Lung (tissue), 12 donors: ENCODE data around the gene GRK3. TPM values are rescaled to one million over a fixed set of nuclear protein-coding genes. Genes with fewer than 3 reads are reported as not detected.
"Not testable (repeated sequence)": the region's sequence is repeated elsewhere in the genome, so short reads cannot be mapped to it uniquely, and the experiment has no call there.

Experiments
- ATAC-seq: fragments of 200-7000 bp; cut with Tn5 transposase; one replicate; pipeline ENCODE4 v1.9.1; 2020; ENCODE audit warnings: moderate number of reproducible peaks; ENCODE audit not compliant: insufficient read depth, low FRiP score
- DNase-seq, 3 donors: peaks; one replicate each; pipeline ENCODE4 v3.0.0-alpha.2; 2013 to 2017
- H3K27ac ChIP-seq, 2 donors: one replicate each; pipeline ENCODE4 v1.5.1; 2013; ENCODE audit warnings: mild to moderate bottlenecking in 2 of 2, moderate library complexity in 2 of 2, control low read depth in 1 of 2, inconsistent platforms in 1 of 2, low read depth in 1 of 2, low read length in 1 of 2
- H3K27me3 ChIP-seq, 3 donors: one replicate each; pipeline ENCODE4 v1.5.1; 2013; ENCODE audit warnings: low read length in 2 of 3; ENCODE audit not compliant: control insufficient read depth in 3 of 3, insufficient read depth in 3 of 3
- H3K36me3 ChIP-seq, 4 donors: one replicate each; pipeline ENCODE4 v1.5.1; 2013; ENCODE audit warnings: low read length in 4 of 4, mild to moderate bottlenecking in 1 of 4, moderate library complexity in 1 of 4; ENCODE audit not compliant: control insufficient read depth in 4 of 4, insufficient read depth in 4 of 4
- H3K4me1 ChIP-seq, 5 donors: one replicate each; pipeline ENCODE4 v1.5.1; 2013; ENCODE audit warnings: low read length in 5 of 5, mild to moderate bottlenecking in 2 of 5, moderate library complexity in 1 of 5; ENCODE audit not compliant: control insufficient read depth in 5 of 5, insufficient read depth in 5 of 5
- H3K4me3 ChIP-seq: one replicate; pipeline ENCODE4 v1.5.1; 2013; ENCODE audit warnings: mild to moderate bottlenecking, control low read depth, moderate library complexity
- H3K9ac ChIP-seq, 2 donors: one replicate each; pipeline ENCODE4 v1.5.1; 2013; ENCODE audit warnings: low read length in 2 of 2, control low read depth in 1 of 2; ENCODE audit not compliant: insufficient read depth in 1 of 2
- H3K9me3 ChIP-seq, 4 donors: one replicate each; pipeline ENCODE4 v1.5.1; 2013; ENCODE audit warnings: low read length in 3 of 4, mild to moderate bottlenecking in 1 of 4, moderate library complexity in 1 of 4; ENCODE audit not compliant: control insufficient read depth in 4 of 4, insufficient read depth in 3 of 4
- CTCF ChIP-seq: IDR thresholded peaks from 2 replicates; pipeline ENCODE4 v1.5.1; 2012; ENCODE audit warnings: mild to moderate bottlenecking; ENCODE audit errors: control extremely low read depth, extremely low read depth
- WGBS, 2 donors: extraction: QIAGEN DNeasy Blood & Tissue Kit; methylation state at CpG; one replicate each; pipeline ENCODE4 v1.1.7; 2013; 5-methylcytosine and 5-hydroxymethylcytosine counted together
- polyA plus RNA-seq, 2 donors: library from polyadenylated mRNA; stranded (reverse); fragments of 200-250 nt; gene quantifications; one replicate each; pipeline ENCODE4 v1.2.1, GENCODE V29; 2013
- total RNA-seq, 2 donors: library from RNA; depleted of rRNA in 1 of 2; stranded (reverse); fragments of >200 nt in 1 of 2; gene quantifications; one replicate each; pipeline ENCODE4 v1.2.1, GENCODE V29; 2014 to 2021
- donor health status: control.
- donor health status: control.
- donor health status: Bipolar disorder and iron deficiency.
- donor health status: healthy.
- donor health status: DM: yes; HTN: yes; CAD: no.

The GRK3 gene
- total and polyA plus RNA-seq, 4 donors = 5.0 to 27.3 (median 18.0) TPM

GRCh38 chr22:25569983-25570382, 5.5 kb downstream of the GRK3 start:
- H3K4me3 ChIP-seq = no peak overlapping the region
- no peak overlapping the region for H3K27ac ChIP-seq
- H3K4me1 ChIP-seq = peaks cover 2 to 30% (median 6%) of the 10 kb centered on the region in 5 donors
- no peaks in the 10 kb centered on the region for H3K36me3 ChIP-seq
- TF ChIP-seq CTCF = no peak
- no peak for DNase-seq
- no peak for ATAC-seq
- no peaks in the 10 kb centered on the region for H3K9me3 ChIP-seq
- WGBS, 2 donors = 73 to 87% methylated on average over 10 of the region's 10 CpGs
- no peaks in the 10 kb centered on the region for H3K27me3 ChIP-seq
- no peak overlapping the region for H3K9ac ChIP-seq

GRCh38 chr22:25570486-25570885, 6.0 kb downstream of the GRK3 start:
- TF ChIP-seq CTCF = no peak
- no peaks in the 10 kb centered on the region for H3K36me3 ChIP-seq
- ATAC-seq = no peak
- no peak overlapping the region for H3K4me3 ChIP-seq
- H3K27ac ChIP-seq = no peak overlapping the region
- 28 to 82% methylated on average over 2 of the region's 2 CpGs for WGBS, 2 donors
- H3K9me3 ChIP-seq = no peaks in the 10 kb centered on the region
- peaks cover 2 to 30% (median 5%) of the 10 kb centered on the region in 5 donors for H3K4me1 ChIP-seq
- H3K9ac ChIP-seq = no peak overlapping the region
- H3K27me3 ChIP-seq = no peaks in the 10 kb centered on the region
- no peak for DNase-seq

DNA sequence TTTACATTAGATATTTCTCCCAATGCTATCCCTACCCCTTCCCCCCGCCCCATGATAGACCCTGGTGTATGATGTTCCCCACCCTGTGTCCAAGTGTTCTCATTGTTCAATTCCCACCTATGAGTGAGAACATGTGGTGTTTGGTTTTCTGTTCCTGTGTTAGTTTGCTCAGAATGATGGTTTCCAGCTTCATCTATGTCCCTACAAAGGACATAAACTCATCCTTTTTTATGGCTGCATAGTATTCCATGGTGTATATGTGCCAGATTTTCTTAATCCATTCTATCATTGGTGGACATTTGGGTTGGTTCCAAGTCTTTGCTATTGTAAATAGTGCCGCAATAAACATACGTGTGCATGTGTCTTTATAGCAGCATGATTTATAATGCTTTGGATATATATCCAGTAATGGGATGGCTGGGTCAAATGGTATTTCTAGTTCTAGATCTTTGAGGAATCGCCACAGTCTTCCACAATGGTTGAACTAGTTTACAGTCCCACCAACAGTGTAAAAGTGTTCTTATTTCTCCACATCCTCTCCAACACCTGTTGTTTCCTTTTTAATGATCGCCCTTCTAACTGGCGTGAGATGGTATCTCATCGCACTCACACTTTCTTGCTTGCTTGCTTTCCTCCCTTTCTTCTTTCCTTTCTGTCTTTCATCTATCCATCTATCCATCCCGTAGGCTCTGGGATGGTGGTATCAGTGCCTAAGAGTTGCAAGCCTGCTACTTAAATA, 7.7 kb downstream of the GRK3 start:
- H3K9me3 ChIP-seq, DNase-seq, H3K27ac ChIP-seq, ATAC-seq, H3K9ac ChIP-seq, H3K4me3 ChIP-seq, H3K27me3 ChIP-seq, H3K36me3 ChIP-seq: not testable (repeated sequence)
- peaks cover 0 to 20% (median 2%) of the 10 kb centered on the region in 5 donors for H3K4me1 ChIP-seq
- WGBS, 2 donors = 87 to 89% methylated on average over 8 of the region's 8 CpGs

- peaks cover 0 to 14% (median 2%) of the 10 kb centered on the region in 5 donors for H3K4me1 ChIP-seq
- H3K4me3 ChIP-seq = no peak overlapping the region
- TF ChIP-seq CTCF = no peak
- no peaks in the 10 kb centered on the region for H3K9me3 ChIP-seq
- DNase-seq = no peak
- peaks cover 0 to 2% (median 0%) of the 10 kb centered on the region in 4 donors for H3K36me3 ChIP-seq
- no peak overlapping the region for H3K27ac ChIP-seq
- no peak for ATAC-seq
- no peaks in the 10 kb centered on the region for H3K27me3 ChIP-seq
- H3K9ac ChIP-seq = no peak overlapping the region
Observed at GRCh38 chr22:25572708-25573171, 8.3 kb downstream of the GRK3 start.
